IPS-18c (cell line): ENCODE measurements around the gene STAT1.
A peak's percentile ranks its signal among the peaks of the same experiment; 100 is the strongest.

ENCODE experiments used
- H3K4me3 ChIP-seq: 2 replicates; pipeline ENCODE4 v1.7.0; 2013; ENCODE audit warnings: low read depth, mild to moderate bottlenecking, low read length, moderate library complexity; ENCODE audit not compliant: insufficient read depth
- H3K9me3 ChIP-seq: one replicate; pipeline ENCODE4 v1.6.1; 2013; ENCODE audit warnings: mild to moderate bottlenecking, low read length, moderate library complexity; ENCODE audit not compliant: control insufficient read depth, insufficient read depth

STAT1 gene

DNA sequence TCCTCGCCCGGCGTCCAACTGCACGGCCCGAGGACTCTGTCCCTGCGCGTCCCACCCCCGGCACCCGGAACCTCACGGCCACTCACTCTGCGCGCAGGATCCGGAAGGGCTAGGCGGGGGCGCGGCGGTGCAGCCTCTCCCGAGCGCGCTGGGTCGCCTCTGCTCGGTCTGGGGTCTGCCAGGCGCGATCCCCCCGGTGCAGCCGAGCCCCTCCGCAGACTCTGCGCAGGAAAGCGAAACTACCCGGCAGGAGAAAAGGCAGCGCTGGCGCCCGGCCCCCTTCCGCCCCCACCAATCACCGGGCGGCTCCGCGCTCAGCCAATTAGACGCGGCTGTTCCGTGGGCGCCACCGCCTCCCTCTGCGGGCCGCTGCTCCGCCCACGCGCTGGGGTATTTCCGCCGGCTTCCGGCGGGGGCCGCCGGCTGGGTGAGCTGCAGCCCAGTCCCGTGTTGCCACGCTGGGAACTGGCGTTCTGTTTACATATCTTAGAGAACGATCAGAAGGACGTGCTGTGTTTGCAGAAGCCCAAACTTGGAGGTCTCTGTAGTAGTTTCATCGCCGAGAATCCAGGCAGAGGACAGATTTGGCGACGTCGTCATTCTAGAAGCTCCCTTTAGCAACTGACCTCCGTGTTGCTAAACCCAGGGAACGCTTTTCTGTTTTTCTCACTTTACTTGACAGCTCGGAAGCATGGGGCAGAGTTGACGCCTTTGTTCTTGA lies at the start of gene STAT1:
Gene STAT1 (minus strand): TSS at position 240 of the 721 bp plus-strand sequence. CDS start 4,168 bp downstream, outside the sequence.
- Histone ChIP-seq H3K9me3 (no peaks in the 10 kb centered on the region), H3K4me3 (peak within 1 kb of the TSS; percentile 80)

DNA sequence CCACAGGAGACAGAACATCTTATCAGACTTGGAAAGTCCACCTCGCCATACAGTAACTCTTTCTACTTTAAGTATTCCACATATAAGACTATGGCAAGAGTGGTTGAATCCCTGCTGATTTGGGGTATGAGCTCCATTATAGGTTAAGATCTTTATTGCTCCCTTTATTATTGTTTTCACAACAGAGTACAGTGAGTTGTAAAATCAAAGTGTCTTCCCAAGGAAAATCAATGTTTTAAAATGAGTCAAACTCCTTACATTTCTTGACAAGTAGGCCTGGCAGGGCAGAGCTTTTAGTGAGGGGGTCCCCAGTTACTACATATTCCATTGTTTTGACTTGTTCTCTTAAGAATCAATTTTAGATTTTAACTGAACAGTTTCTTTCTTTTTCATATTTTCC lies 49.6 kb upstream of the STAT1 start:
- no peak overlapping the region for H3K4me3 ChIP-seq

DNA sequence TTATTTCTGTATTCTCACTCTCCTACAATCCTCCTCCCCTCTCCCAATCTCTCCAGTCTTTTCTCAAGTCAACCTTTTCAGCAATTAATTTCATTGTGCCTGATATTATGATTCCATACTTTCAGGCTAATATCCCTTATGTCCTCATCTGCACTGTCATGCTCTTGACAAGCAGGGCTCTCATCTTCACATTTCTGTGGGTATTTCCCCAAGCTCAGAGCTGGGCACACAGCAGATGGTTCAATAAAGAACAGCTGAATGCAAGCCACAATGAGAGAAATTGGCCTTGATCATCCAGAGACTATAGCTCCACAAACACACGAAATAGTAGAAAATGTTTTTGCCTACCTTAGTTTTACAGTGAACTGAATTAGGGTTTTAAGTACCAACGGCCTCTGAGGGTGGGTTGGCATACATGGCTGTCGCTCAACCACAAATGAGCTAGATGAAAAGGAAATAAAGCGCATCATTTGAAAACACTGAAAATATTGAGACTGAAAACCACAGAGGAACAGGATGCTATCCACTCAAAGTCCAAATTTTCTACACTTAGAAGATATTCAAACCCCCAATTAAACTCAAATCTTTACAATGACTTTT lies 47.5 kb upstream of the STAT1 start:
- Histone ChIP-seq H3K4me3 (no peak overlapping the region), H3K9me3 (no peaks in the 10 kb centered on the region)

More for the DNA sequence above, 49.6 kb upstream of the STAT1 start:
- H3K9me3 ChIP-seq: no peaks in the 10 kb centered on the region

DNA sequence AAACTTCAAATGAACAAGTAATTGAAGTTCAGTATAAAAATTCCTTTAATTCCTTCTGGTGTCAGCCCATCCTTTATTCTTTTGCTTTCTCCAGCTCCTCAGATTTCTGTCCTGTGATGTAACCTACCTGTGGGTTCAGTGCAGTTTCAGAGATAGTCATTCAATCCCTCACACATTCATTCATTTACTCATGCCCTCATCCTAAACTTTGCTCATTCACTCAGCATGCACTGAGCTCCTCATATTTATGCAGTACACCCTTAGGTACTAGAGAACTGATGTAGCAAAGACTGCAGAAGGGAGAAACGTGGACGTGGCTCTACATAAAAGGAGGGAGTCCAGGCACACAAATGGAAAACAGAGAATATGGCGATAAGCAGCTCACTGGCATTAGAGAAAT lies 45.3 kb upstream of the STAT1 start:
- Histone ChIP-seq H3K4me3 (no peak overlapping the region), H3K9me3 (no peaks in the 10 kb centered on the region)

DNA sequence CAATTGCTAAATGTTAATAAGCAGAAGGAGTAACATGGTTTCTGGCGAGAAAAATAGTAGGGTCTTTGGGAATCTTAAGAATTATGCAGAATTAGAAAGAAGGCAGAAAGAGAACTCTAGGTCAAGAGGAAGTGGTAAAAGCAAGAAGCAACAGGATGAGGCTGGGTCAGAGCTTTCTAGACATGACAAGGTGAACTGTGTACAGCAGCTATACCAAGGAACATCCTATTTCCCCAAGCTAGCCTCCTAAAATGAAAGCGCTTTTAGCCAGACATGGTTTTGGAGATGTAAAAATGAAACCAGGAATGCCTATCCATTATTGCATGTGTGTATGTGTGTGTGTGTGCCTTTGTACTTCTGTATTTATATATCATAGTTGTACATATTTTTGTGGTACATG lies 42.3 kb upstream of the STAT1 start:
- Histone ChIP-seq H3K9me3 (no peaks in the 10 kb centered on the region), H3K4me3 (no peak overlapping the region)

DNA sequence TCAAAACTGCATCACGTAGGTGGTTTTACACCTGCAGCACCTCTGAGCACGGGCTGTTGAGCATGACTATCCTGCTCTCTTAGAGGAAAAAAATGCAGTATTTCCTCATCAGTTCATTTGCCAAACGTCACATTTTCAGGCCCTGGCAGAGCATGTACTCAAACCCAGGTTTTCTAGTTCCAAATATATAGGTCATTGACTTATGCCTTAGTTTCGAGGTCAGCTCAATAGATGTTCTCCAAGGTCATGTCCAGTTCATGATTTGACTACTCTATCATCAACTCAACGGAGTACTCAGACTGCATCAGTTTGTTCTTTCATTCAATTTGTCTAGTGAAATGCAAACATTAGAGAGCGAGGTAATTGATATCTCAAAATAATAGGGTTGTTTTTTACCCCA lies 39.3 kb upstream of the STAT1 start:
- Histone ChIP-seq H3K9me3 (no peaks in the 10 kb centered on the region), H3K4me3 (no peak overlapping the region)

DNA sequence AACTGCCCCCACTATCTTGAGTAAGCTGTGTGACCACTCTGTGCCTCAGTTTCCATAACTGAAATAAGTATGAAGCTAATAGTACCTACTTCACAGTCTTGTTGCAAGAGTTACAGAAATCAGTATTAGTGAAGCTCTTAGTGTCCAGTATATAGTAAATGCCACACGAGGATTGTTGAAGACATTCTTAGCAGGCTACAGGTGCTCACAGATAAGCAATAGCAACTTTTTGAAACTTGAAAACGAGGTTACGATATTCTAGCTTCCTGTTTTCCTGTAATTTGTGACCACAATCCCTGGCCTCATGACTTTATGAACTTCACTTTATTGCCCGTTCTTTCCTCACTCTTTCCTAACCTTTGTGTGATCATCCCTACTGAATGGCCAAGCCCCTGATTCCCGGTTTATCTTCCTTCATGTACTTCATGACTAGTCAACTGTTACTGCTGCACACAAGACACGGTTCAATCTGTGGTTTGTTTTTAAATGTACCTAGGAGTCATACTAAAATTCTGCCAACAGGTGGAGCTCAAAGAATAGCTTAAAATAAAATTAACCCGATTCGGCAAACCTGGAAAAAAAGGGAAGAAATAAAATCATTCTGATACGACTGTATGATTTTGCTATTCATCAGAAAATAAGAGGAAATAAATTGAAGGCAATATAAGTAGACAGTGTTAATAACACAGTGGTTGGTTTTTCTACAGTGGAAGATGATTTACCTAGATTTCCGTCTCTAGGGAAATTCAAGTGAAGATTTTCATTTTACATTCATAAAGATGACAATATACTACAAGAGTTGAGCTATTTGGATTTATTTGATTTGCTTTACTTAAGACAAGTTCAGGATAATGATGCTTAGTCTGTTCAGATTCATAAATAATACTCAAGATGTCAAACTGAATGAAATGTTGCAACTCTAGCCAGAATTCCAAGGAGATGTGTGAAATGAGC lies 38.1 kb upstream of the STAT1 start:
- Histone ChIP-seq H3K9me3 (no peaks in the 10 kb centered on the region), H3K4me3 (no peak overlapping the region)

DNA sequence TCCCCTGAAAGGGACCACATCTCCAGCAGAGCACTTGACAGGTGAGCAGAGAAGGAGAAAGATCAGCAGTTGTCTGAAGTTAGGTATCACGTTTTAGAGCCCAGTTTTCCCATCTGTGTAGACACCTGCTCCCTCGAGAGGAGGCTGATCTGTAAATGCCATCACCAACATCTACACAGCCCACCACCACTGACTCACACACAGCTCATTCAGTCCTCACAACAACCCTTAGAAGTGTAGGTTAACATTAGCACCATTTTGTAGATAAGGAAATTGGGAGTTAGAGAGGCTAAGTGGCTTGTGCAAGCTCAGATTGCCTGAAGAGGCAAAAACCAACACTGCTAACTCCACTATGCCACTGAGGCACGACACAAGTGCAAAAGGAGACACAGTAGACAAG lies 37.2 kb upstream of the STAT1 start:
- Histone ChIP-seq H3K9me3 (no peaks in the 10 kb centered on the region), H3K4me3 (no peak overlapping the region)

DNA sequence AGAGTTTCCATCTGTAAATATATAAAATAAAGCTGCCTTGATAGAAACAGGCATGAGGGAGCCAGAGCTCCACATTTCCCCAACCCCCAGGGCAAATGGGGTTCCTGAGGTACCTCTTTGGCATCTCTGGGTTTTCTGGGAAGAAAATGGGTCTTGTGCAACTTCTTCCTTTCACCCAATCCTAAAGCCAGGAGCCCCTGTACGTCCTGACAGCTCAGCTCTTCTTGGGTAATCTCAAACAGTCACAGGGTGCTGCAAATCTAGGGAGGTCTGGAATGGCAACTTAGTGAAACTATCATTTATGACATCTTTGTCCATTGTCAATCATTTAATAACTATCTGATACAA lies 36.6 kb upstream of the STAT1 start:
- Histone ChIP-seq H3K4me3 (no peak overlapping the region), H3K9me3 (no peaks in the 10 kb centered on the region)

DNA sequence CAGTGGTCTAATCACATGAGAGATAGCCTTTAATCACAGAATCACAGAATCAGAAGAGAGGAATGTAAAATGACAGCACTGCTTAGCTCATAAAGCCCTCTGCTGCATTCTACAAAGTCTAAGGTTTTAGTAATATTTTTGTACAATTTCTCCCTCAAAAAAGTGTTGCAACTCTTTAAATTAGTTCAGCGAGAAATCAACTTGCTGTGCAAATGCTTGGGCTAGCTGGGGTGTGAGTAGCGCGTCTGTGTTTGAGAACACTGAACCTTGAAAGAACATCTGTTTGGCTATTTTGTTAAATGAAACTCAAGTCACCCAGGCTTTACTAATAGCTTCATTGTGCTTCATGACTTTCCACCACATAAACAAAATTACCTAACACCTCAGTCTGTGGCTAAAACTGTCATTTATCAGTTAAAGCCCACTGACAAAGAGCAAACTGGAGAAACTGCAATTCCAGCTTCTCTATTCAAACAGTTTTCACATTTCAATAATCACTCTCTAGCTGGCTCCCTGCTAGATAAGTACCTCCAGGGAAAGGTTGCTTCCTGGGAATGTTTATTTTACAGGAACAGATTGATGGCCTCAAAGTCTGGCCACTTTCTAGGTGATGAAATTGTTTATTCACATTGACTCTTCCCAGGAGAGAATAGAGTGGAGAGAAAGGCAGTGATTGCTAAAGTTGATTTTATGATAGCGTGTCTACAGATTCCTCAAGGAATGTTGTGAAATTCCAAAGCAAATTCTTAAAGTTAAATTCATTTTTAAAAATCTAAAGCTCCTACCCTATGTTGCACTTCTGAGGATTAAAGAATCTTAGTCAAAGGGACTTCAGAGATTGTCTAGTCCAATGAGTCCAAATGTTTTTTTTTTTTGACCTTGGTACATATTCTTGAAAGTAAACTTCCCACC lies 36.0 kb upstream of the STAT1 start:
- Histone ChIP-seq H3K9me3 (no peaks in the 10 kb centered on the region), H3K4me3 (no peak overlapping the region)

DNA sequence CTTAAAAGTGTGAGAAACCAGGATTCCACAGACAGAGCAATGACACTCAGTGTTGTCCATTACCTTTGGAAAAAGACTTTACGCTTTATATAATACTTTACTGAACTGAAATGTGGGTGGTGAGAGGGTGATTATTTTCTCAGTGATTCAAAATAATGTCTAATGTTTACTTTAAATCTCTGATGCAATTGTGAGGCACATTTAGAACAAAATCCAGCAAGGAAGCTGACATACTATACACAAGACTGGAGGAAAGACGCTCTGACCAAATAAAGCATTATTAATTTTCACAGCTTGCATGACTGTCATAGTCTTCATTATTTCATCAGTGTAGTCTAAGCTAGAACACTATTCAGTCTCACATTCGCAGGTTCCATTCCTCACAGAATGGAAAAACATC lies 34.1 kb upstream of the STAT1 start:
- no peaks in the 10 kb centered on the region for H3K9me3 ChIP-seq
- no peak overlapping the region for H3K4me3 ChIP-seq

DNA sequence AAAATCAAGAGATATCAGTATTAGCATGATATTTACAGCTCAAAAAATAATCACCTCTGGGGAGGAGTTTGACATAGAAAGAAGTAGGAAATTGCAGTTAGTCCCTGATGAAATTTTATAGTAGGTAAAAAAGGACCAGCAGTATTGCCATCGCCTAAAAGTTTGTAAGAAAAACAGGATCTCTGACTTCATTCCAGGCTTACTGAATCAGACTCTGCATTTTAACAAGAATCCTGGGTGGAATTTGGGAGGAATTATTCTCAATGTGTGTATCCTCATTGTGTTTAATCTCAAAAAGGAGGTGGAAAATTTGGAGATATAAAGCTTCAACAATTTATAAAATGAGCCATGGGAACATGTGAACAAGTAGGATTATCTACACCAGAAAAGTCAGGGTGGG lies 31.2 kb upstream of the STAT1 start:
- no peaks in the 10 kb centered on the region for H3K9me3 ChIP-seq
- H3K4me3 ChIP-seq: no peak overlapping the region

DNA sequence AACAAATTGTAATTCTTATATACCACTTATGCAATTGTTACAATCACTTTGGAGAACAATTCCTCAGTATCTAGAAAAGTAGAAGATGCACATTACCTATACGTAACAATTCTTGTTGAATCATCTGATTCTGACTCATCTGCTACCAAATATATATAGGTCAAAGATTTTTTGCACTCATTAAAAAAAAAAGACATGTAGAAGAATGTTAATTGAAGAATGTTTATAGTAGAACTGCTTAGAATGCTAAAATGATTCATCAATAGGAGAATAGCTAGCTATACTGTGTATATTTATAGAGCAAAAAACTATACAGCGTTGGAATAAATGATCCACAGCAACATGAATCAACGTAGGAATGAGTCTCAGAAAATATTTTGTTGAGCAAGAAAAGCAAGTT lies 29.5 kb upstream of the STAT1 start:
- H3K9me3 ChIP-seq: no peaks in the 10 kb centered on the region
- no peak overlapping the region for H3K4me3 ChIP-seq

DNA sequence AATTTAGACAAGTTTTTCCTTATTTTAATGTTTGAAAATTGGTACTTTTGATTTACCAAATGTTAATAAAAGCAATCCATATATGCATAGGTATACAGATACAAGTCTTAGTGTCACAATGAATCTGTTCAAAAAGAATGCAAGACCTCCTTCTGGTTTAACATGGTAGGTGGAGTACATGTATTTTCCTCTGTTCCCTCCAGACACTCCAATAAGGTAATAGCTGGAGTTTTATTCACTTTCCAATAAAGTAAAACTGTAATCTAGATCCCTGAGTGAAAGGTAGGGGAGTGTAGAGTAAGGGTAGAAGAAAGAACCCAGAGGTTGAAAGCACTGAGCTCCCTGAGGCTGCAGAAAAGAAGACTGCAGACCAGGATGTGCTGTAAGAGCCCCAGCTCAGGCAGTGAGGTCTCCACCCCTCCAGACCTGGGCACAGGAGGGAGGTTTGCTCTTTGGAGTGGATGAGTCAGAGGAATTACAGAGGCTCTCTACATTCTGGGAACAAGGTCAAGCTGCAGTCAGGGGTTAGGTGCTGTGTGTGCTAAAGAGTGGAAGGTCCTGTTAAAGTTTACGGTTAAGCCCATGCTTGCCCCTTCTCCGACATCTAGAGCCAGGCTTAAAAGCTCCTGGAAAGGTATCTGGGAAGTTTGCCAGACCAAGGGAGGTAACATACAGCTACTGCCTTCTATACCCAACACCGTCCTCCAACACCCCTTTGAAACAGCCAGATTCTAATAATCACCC lies 27.6 kb upstream of the STAT1 start:
- Histone ChIP-seq H3K9me3 (no peaks in the 10 kb centered on the region), H3K4me3 (no peak overlapping the region)

DNA sequence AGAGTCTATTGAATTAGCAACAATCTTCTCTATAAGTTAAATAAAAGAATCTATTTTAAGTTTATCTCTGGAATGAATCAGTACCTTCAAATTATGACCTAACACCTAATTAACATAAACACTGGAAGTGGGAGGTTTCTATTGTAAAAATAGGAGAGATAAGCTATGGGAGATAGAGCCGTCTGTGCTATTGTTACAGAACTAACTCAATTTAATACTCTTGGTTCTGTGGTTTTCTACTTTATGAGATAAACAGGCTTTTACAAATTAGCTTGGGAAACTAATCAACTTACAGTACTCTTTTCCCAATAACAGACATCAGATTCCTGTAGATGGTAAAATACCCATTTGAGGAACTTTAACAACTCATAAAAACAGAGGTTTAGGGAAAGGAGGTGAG lies 25.6 kb upstream of the STAT1 start:
- Histone ChIP-seq H3K9me3 (no peaks in the 10 kb centered on the region), H3K4me3 (no peak overlapping the region)

DNA sequence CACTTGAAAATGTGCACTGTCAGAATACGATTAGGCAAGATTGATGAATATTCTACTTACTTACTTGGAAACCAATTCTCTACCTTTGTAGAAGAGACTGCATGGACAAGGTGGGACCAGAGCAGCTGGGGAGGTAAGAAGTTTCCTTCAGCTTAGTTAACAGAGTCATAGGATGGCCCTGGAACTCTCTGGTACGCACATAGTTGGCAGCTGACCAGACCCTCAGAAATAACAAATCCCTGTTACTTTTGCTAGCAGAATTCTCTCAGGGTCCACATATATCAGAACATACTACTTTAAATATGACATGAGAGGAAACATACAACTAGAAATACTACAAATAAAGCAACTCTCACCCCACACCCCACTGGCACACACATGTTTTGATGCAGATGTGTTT lies 24.8 kb upstream of the STAT1 start:
- Histone ChIP-seq H3K4me3 (no peak overlapping the region), H3K9me3 (no peaks in the 10 kb centered on the region)
